Neural progenitor cell (in vitro differentiated cells): Measurements from ENCODE around the gene LMF1. TPM values are rescaled to one million over a fixed set of nuclear protein-coding genes. Genes with fewer than 3 reads are reported as not detected.

Experiments
- DNase-seq: peaks from one replicate; pipeline ENCODE4 v3.0.0-alpha.2; 2016; ENCODE audit warnings: low spot score
- H2AFZ ChIP-seq: fragments of 200-600 bp; sonication (generic); replicated peaks from 2 replicates; pipeline ENCODE4 v1.6.1; 2016; ENCODE audit warnings: antibody characterized with exemption
- H3F3A ChIP-seq: fragments of 200-600 bp; sonication (generic); 2 replicates; pipeline ENCODE4 v1.6.1; 2016; ENCODE audit warnings: antibody characterized with exemption, low read depth
- H3K27ac ChIP-seq: fragments of 200-600 bp; sonication (generic); 2 replicates; pipeline ENCODE4 v1.5.1; 2016; ENCODE audit warnings: mild to moderate bottlenecking
- H3K27me3 ChIP-seq: fragments of 200-600 bp; sonication (generic); 2 replicates; pipeline ENCODE4 v1.6.1; 2016; ENCODE audit warnings: mild to moderate bottlenecking, moderate library complexity
- H3K36me3 ChIP-seq: fragments of 200-600 bp; sonication (generic); 2 replicates; pipeline ENCODE4 v1.5.1; 2016
- H3K4me1 ChIP-seq: fragments of 200-600 bp; sonication (generic); 2 replicates; pipeline ENCODE4 v1.6.1; 2016; ENCODE audit warnings: mixed run types
- H3K4me2 ChIP-seq: fragments of 200-600 bp; sonication (generic); 2 replicates; pipeline ENCODE4 v1.6.1; 2016
- H3K4me3 ChIP-seq: fragments of 200-600 bp; sonication (generic); 2 replicates; pipeline ENCODE4 v1.5.1; 2016
- H3K79me2 ChIP-seq: fragments of 200-600 bp; sonication (generic); 2 replicates; pipeline ENCODE4 v1.6.1; 2016; ENCODE audit warnings: low read depth
- H3K9ac ChIP-seq: fragments of 200-600 bp; sonication (generic); 2 replicates; pipeline ENCODE4 v1.6.1; 2016
- H3K9me3 ChIP-seq: fragments of 200-600 bp; sonication (generic); 2 replicates; pipeline ENCODE4 v1.5.1; 2016; ENCODE audit warnings: low read depth
- H4K20me1 ChIP-seq: fragments of 200-600 bp; sonication (generic); 2 replicates; pipeline ENCODE4 v1.6.1; 2016; ENCODE audit warnings: low read depth
- H3K27ac Mint-ChIP-seq: 3 replicates; pipeline ENCODE4 v1.8.0; 2021; ENCODE audit warnings: mixed read lengths
- H3K27me3 Mint-ChIP-seq: 2 replicates; pipeline ENCODE4 v1.8.0; 2022; ENCODE audit warnings: low read depth, mild to moderate bottlenecking, inconsistent platforms, moderate library complexity, mixed read lengths; ENCODE audit not compliant: insufficient read depth
- H3K36me3 Mint-ChIP-seq: 3 replicates; pipeline ENCODE4 v1.8.0; 2021; ENCODE audit warnings: mixed read lengths
- H3K4me1 Mint-ChIP-seq: 3 replicates; pipeline ENCODE4 v1.8.0; 2021; ENCODE audit warnings: mixed read lengths
- H3K4me3 Mint-ChIP-seq: 3 replicates; pipeline ENCODE4 v1.8.0; 2021; ENCODE audit warnings: mild to moderate bottlenecking, moderate library complexity, mixed read lengths
- H3K9me3 Mint-ChIP-seq: 3 replicates; pipeline ENCODE4 v1.8.0; 2020; ENCODE audit warnings: mixed read lengths
- CTCF ChIP-seq: fragments of 200-600 bp; sonication (generic); IDR thresholded peaks from 2 replicates; pipeline ENCODE4 v1.5.1; 2017; ENCODE audit warnings: antibody characterized with exemption, mild to moderate bottlenecking
- EZH2 ChIP-seq: fragments of 200-600 bp; sonication (generic); IDR thresholded peaks from 2 replicates; pipeline ENCODE4 v1.6.1; 2017; ENCODE audit warnings: antibody characterized with exemption, mild to moderate bottlenecking, moderate library complexity
- EZH2phosphoT487 ChIP-seq: fragments of 200-600 bp; sonication (generic); IDR thresholded peaks from 2 replicates; pipeline ENCODE4 v1.6.1; 2017; ENCODE audit warnings: antibody characterized with exemption
- total RNA-seq: library from RNA; depleted of rRNA; stranded (reverse); fragments of >200 nt; gene quantifications from 2 replicates; pipeline ENCODE4 v1.2.3, GENCODE V29; 2015; ENCODE audit warnings: low replicate concordance

LMF1 gene
- total RNA-seq, 1 donor from 2014 or later = 3.4 TPM

- no peak overlapping the region for H3K4me3 ChIP-seq
- H3K4me2 ChIP-seq = no peak overlapping the region
- peaks cover 2% of the 10 kb centered on the region for H4K20me1 ChIP-seq
- H3K4me1 Mint-ChIP-seq = peaks cover 3% of the 10 kb centered on the region
- H3K79me2 ChIP-seq = no peaks in the 10 kb centered on the region
- no peak overlapping the region for H3K4me3 Mint-ChIP-seq
- peaks cover 18% of the 10 kb centered on the region for H3K9me3 Mint-ChIP-seq
- H3F3A ChIP-seq = no peaks in the 10 kb centered on the region
- H3K27me3 Mint-ChIP-seq = no peaks in the 10 kb centered on the region
- no peaks in the 10 kb centered on the region for H3K36me3 ChIP-seq
- H3K27ac Mint-ChIP-seq = no peak overlapping the region
- H3K9ac ChIP-seq = no peak overlapping the region
- no peaks in the 10 kb centered on the region for H3K4me1 ChIP-seq
- H2AFZ ChIP-seq = no peak overlapping the region
- no peak for DNase-seq
- H3K27me3 ChIP-seq = no peaks in the 10 kb centered on the region
- H3K27ac ChIP-seq = no peak overlapping the region
- H3K9me3 ChIP-seq = no peaks in the 10 kb centered on the region
- TF ChIP-seq CTCF = no peak
- TF ChIP-seq EZH2 = no peak
- no peak for TF ChIP-seq EZH2phosphoT487
- peaks cover 35% of the 10 kb centered on the region for H3K36me3 Mint-ChIP-seq
Measured at GRCh38 chr16:906296-906695, 64.5 kb downstream of the LMF1 start.

GRCh38 chr16:901715-902601 lies 68.8 kb downstream of the LMF1 start:
- no peaks in the 10 kb centered on the region for H3K9me3 ChIP-seq
- Mint-ChIP-seq H3K4me3 (no peak overlapping the region), H3K9me3 (peaks cover 16% of the 10 kb centered on the region), H3K27ac (no peak overlapping the region), H3K36me3 (peaks cover 21% of the 10 kb centered on the region), H3K4me1 (peaks cover 13% of the 10 kb centered on the region), H3K27me3 (peaks cover 2% of the 10 kb centered on the region)
- H3K9ac ChIP-seq = no peak overlapping the region
- no peak overlapping the region for H2AFZ ChIP-seq
- no peak overlapping the region for H3K4me2 ChIP-seq
- DNase-seq = no peak
- no peaks in the 10 kb centered on the region for H4K20me1 ChIP-seq
- no peak overlapping the region for H3K27ac ChIP-seq
- H3K4me1 ChIP-seq = no peaks in the 10 kb centered on the region
- H3F3A ChIP-seq = no peaks in the 10 kb centered on the region
- H3K79me2 ChIP-seq = no peaks in the 10 kb centered on the region
- no peaks in the 10 kb centered on the region for H3K36me3 ChIP-seq
- no peak overlapping the region for H3K4me3 ChIP-seq
- TF ChIP-seq CTCF (no peak), EZH2phosphoT487 (no peak), EZH2 (no peak)
- no peaks in the 10 kb centered on the region for H3K27me3 ChIP-seq

DNA sequence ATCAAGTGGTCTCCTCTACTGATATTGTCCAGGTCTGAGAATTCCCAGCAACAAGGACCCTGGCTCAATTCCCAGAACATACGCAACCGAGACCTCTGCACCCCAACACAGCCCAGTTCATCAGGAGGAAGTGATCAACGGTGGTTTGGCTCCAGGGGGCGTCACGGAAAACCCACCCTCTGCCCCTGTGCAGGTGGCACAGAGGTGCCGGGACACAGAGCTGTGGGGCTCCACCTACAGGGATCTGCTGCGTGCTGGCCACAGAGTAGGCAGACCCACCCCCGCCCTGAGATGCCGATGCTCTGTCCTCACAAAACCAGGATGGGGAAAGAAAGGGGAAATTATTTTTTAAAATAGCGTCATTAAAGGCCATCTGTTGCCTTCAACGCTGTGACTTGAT lies 69.6 kb downstream of the LMF1 start:
- no peak overlapping the region for H3K27ac Mint-ChIP-seq
- peaks cover 6% of the 10 kb centered on the region for H3K27me3 Mint-ChIP-seq
- no peaks in the 10 kb centered on the region for H3K36me3 ChIP-seq
- H3K4me3 Mint-ChIP-seq = no peak overlapping the region
- H3K27me3 ChIP-seq = no peaks in the 10 kb centered on the region
- H3K4me1 Mint-ChIP-seq = peaks cover 19% of the 10 kb centered on the region
- H4K20me1 ChIP-seq = no peaks in the 10 kb centered on the region
- H3K4me1 ChIP-seq = no peaks in the 10 kb centered on the region
- no peak overlapping the region for H3K27ac ChIP-seq
- TF ChIP-seq CTCF = no peak
- TF ChIP-seq EZH2phosphoT487 = no peak
- TF ChIP-seq EZH2 = no peak
- peaks cover 9% of the 10 kb centered on the region for H3K9me3 Mint-ChIP-seq
- H3K4me2 ChIP-seq = no peak overlapping the region
- no peaks in the 10 kb centered on the region for H3K9me3 ChIP-seq
- no peak overlapping the region for H3K9ac ChIP-seq
- no peak overlapping the region for H3K4me3 ChIP-seq
- H3F3A ChIP-seq = no peaks in the 10 kb centered on the region
- H2AFZ ChIP-seq = no peak overlapping the region
- DNase-seq = no peak
- no peaks in the 10 kb centered on the region for H3K79me2 ChIP-seq
- peaks cover 14% of the 10 kb centered on the region for H3K36me3 Mint-ChIP-seq
